HEK293T (cell line): ENCODE measurements around the gene ADAM23.

Experiments
- CTCF ChIA-PET: fragments of 350-600 bp; formaldehyde crosslinking; extraction: SDS; loops from one replicate; lab custom pipeline; 2021; ENCODE audit warnings: antibody characterized with exemption, inconsistent platforms; lab: Yijun Ruan, JAX
- POLR2A ChIA-PET: fragments of 350-600 bp; formaldehyde crosslinking; extraction: SDS; loops from one replicate; lab custom pipeline; 2020; ENCODE audit warnings: antibody characterized with exemption, inconsistent platforms; lab: Yijun Ruan, JAX
- DNase-seq: peaks from one replicate; pipeline ENCODE4 v3.0.0; 2012; ENCODE audit warnings: mixed read lengths; ENCODE audit errors: extremely low spot score
- ARNT ChIP-seq: fragments of 450-650 bp; IDR thresholded peaks from 2 replicates; pipeline ENCODE4 v1.6.1; 2017; ENCODE audit warnings: mild to moderate bottlenecking
- BHLHE40 ChIP-seq: fragments of 450-650 bp; IDR thresholded peaks from 2 replicates; pipeline ENCODE4 v1.6.1; 2016; ENCODE audit warnings: mild to moderate bottlenecking, moderate library complexity, borderline replicate concordance
- CTBP1 ChIP-seq: fragments of 450-650 bp; IDR thresholded peaks from 2 replicates; pipeline ENCODE4 v1.6.1; 2016; ENCODE audit warnings: borderline replicate concordance
- ELF4 ChIP-seq: fragments of 450-650 bp; IDR thresholded peaks from 2 replicates; pipeline ENCODE4 v1.6.1; 2017; ENCODE audit warnings: antibody characterized with exemption
- FOXA1 ChIP-seq: fragments of 450-650 bp; IDR thresholded peaks from 2 replicates; pipeline ENCODE4 v1.6.1; 2016; ENCODE audit warnings: mild to moderate bottlenecking
- FOXK2 ChIP-seq: fragments of 450-650 bp; IDR thresholded peaks from 2 replicates; pipeline ENCODE4 v1.6.1; 2016; ENCODE audit warnings: mild to moderate bottlenecking
- FOXM1 ChIP-seq: fragments of 450-650 bp; IDR thresholded peaks from 2 replicates; pipeline ENCODE4 v1.6.1; 2017; ENCODE audit warnings: mild to moderate bottlenecking, borderline replicate concordance
- HDGF ChIP-seq: fragments of 450-650 bp; IDR thresholded peaks from 2 replicates; pipeline ENCODE4 v1.6.1; 2017; ENCODE audit warnings: antibody characterized with exemption, borderline replicate concordance
- L3MBTL2 ChIP-seq: fragments of 450-650 bp; conservative IDR thresholded peaks from 2 replicates; pipeline ENCODE4 v1.6.1; 2016; ENCODE audit warnings: mild to moderate bottlenecking
- LEF1 ChIP-seq: fragments of 450-650 bp; IDR thresholded peaks from 2 replicates; pipeline ENCODE4 v1.6.1; 2017; ENCODE audit warnings: mild to moderate bottlenecking, borderline replicate concordance
- NFRKB ChIP-seq: fragments of 450-650 bp; IDR thresholded peaks from 2 replicates; pipeline ENCODE4 v1.6.1; 2016; ENCODE audit warnings: mild to moderate bottlenecking, moderate library complexity
- PKNOX1 ChIP-seq: fragments of 450-650 bp; IDR thresholded peaks from 2 replicates; pipeline ENCODE4 v1.6.1; 2016
- SP1 ChIP-seq: fragments of 450-650 bp; IDR thresholded peaks from 2 replicates; pipeline ENCODE4 v1.6.1; 2017
- SUZ12 ChIP-seq: fragments of 450-650 bp; IDR thresholded peaks from 2 replicates; pipeline ENCODE4 v1.6.1; 2016; ENCODE audit warnings: mild to moderate bottlenecking
- TARDBP ChIP-seq: fragments of 450-650 bp; IDR thresholded peaks from 2 replicates; pipeline ENCODE4 v1.6.1; 2016
- ZNF384 ChIP-seq: fragments of 450-650 bp; IDR thresholded peaks from 2 replicates; pipeline ENCODE4 v1.6.1; 2016

The ADAM23 gene

GRCh38 chr2:206456078-206456754, 12.9 kb downstream of the ADAM23 start:
- TF ChIP-seq CTBP1 (no peak), HDGF (no peak), NFRKB (no peak), SP1 (no peak), TARDBP (no peak), BHLHE40 (no peak), L3MBTL2 (no peak), FOXM1 (no peak), FOXA1 (no peak), ZNF384 (no peak), LEF1 (no peak), FOXK2 (no peak), SUZ12 (no peak), PKNOX1 (no peak), ELF4 (no peak), ARNT (no peak)
- POLR2A ChIA-PET, result no interaction called here
- CTCF ChIA-PET, result interaction anchor here (0.6 kb wide), 1 partner anchor 63 kb away, joined by 4 read pairs; no protein-coding TSS in a partner anchor

GRCh38 chr2:206457188-206457634, 13.9 kb downstream of the ADAM23 start:
- no peak for DNase-seq
- TF ChIP-seq FOXK2 (no peak), BHLHE40 (no peak), LEF1 (no peak), PKNOX1 (no peak), FOXA1 (no peak), SUZ12 (no peak), ELF4 (no peak), ZNF384 (no peak), NFRKB (no peak), L3MBTL2 (no peak)
- ChIA-PET CTCF (interaction anchor here (0.6 kb wide), 1 partner anchor 62 kb away, joined by 4 read pairs; no protein-coding TSS in a partner anchor), POLR2A (no interaction called here)

More at GRCh38 chr2:206456078-206456754, 12.9 kb downstream of the ADAM23 start:
- DNase-seq, result no peak

GRCh38 chr2:206462240-206462854, 19.0 kb downstream of the ADAM23 start:
- ChIA-PET CTCF (no interaction called here), POLR2A (no interaction called here)
- TF ChIP-seq TARDBP (no peak), SUZ12 (no peak), LEF1 (no peak), FOXA1 (no peak), ELF4 (no peak), L3MBTL2 (no peak), BHLHE40 (no peak), PKNOX1 (no peak), SP1 (no peak), FOXM1 (no peak), NFRKB (no peak)
- no peak for DNase-seq

- ChIA-PET CTCF (no interaction called here), POLR2A (no interaction called here)
- no peak for DNase-seq
- TF ChIP-seq BHLHE40 (no peak), NFRKB (no peak), FOXM1 (no peak), LEF1 (no peak), SP1 (no peak), FOXA1 (no peak), HDGF (no peak), ARNT (no peak), L3MBTL2 (no peak), SUZ12 (no peak)
Observed at GRCh38 chr2:206463685-206464084, 20.4 kb downstream of the ADAM23 start.

GRCh38 chr2:206464597-206464996, 21.3 kb downstream of the ADAM23 start:
- ChIA-PET POLR2A (no interaction called here), CTCF (no interaction called here)
- TF ChIP-seq L3MBTL2, result no peak
- no peak for TF ChIP-seq SUZ12
- TF ChIP-seq ELF4, result no peak
- no peak for TF ChIP-seq TARDBP
- no peak for TF ChIP-seq CTBP1
- TF ChIP-seq SP1, result no peak
- no peak for TF ChIP-seq FOXM1
- no peak for TF ChIP-seq LEF1
- DNase-seq, result no peak
